GM18867 (cell line): ENCODE data around the gene LENEP.
"Not testable (repeated sequence)": the region's sequence is repeated elsewhere in the genome, so short reads cannot be mapped to it uniquely, and the experiment has no call there.

Experiments used
- ATAC-seq: cut with Tn5 transposase; IDR thresholded peaks from one replicate; pipeline ENCODE4 v1.9.1; 2021; ENCODE audit warnings: mild to moderate bottlenecking, moderate library complexity; ENCODE audit not compliant: unreplicated experiment

The LENEP gene

GRCh38 chr1:154974808-154975408, 18.5 kb upstream of the LENEP start:
- ATAC-seq, result peak; percentile 41

- no peak for ATAC-seq
Measured at GRCh38 chr1:154975409-154976059, 17.9 kb upstream of the LENEP start.

- ATAC-seq, result not testable (repeated sequence)
Measured at GRCh38 chr1:154977762-154978161, 15.6 kb upstream of the LENEP start.

- no peak for ATAC-seq
Measured at GRCh38 chr1:154978360-154978759, 15.0 kb upstream of the LENEP start.

- no peak for ATAC-seq
Measured at GRCh38 chr1:154982341-154982740, 11.0 kb upstream of the LENEP start.

GRCh38 chr1:154982897-154983648, 10.3 kb upstream of the LENEP start, which contains the start of gene FLAD1:
Gene FLAD1 (plus strand): TSS chr1:154983344. CDS start chr1:154983695, 351 bp downstream.
- ATAC-seq, result peak; percentile 95

- no peak for ATAC-seq
Measured at GRCh38 chr1:154983776-154984466, 9.5 kb upstream of the LENEP start.

GRCh38 chr1:154986736-154987135, 6.7 kb upstream of the LENEP start:
- not testable (repeated sequence) for ATAC-seq

GRCh38 chr1:154987326-154987725, 6.1 kb upstream of the LENEP start:
- ATAC-seq, result no peak

- no peak for ATAC-seq
Measured at GRCh38 chr1:154988058-154988954, 5.1 kb upstream of the LENEP start.

- no peak for ATAC-seq
Measured at GRCh38 chr1:154989195-154989860, 4.1 kb upstream of the LENEP start.

- ATAC-seq, result no peak
Measured at GRCh38 chr1:154990276-154990675, 3.1 kb upstream of the LENEP start.

GRCh38 chr1:154992721-154993571, 440 bp upstream of the LENEP start:
- ATAC-seq, result no peak

GRCh38 chr1:154994269-154994587, 842 bp downstream of the LENEP start:
- ATAC-seq, result no peak

GRCh38 chr1:154994591-154994990, 1.2 kb downstream of the LENEP start:
- ATAC-seq, result no peak

GRCh38 chr1:154995301-154995983, 2.1 kb downstream of the LENEP start:
- ATAC-seq, result not testable (repeated sequence)

GRCh38 chr1:154996966-154997701, 3.7 kb downstream of the LENEP start:
- no peak for ATAC-seq
